K562 (cell line): ENCODE measurements around the gene MMP20. TPM values are rescaled to one million over a fixed set of nuclear protein-coding genes. Genes with fewer than 3 reads are reported as not detected.
A peak's percentile ranks its signal among the peaks of the same experiment; 100 is the strongest.

ENCODE experiments used
- AFF1 ChIP-seq, 2 experiments: fragments of 450-650 bp; IDR thresholded peaks; 2 replicates each; pipeline ENCODE4 v1.6.1; 2018; ENCODE audit warnings: mild to moderate bottlenecking in 2 of 2, low read depth in 1 of 2; ENCODE audit not compliant: partially characterized antibody in 2 of 2
- E2F3 ChIP-seq: fragments of 250-450 bp; sonication (Bioruptor Pico); IDR thresholded peaks from 2 replicates; pipeline ENCODE4 v1.4.0; 2020; ENCODE audit warnings: mild to moderate bottlenecking
- FOXA3 ChIP-seq, 2 experiments: fragments of 450-650 bp in 1 of 2; sonication (generic) in 1 of 2; formaldehyde crosslinking; IDR thresholded peaks in 1 of 2; conservative IDR thresholded peaks in 1 of 2; 2 replicates each; pipeline versions ENCODE4 v1.4.0 to v1.8.0; 2020 to 2022; ENCODE audit warnings: mild to moderate bottlenecking in 2 of 2, missing genetic modification reagents in 1 of 2
- FOXP1 ChIP-seq: sonication (generic); formaldehyde crosslinking; IDR thresholded peaks from 2 replicates; pipeline ENCODE4 v1.8.0; 2022; ENCODE audit warnings: mild to moderate bottlenecking, missing genetic modification reagents
- KHSRP ChIP-seq: fragments of 450-650 bp; IDR thresholded peaks from 2 replicates; pipeline ENCODE4 v1.6.1; 2017
- KLF1 ChIP-seq: fragments of 450-650 bp; IDR thresholded peaks from 2 replicates; pipeline ENCODE4 v1.6.1; 2016; ENCODE audit warnings: missing genetic modification characterization, missing compliant biosample characterization
- MED1 ChIP-seq: sonication (generic); formaldehyde crosslinking; IDR thresholded peaks from 2 replicates; pipeline ENCODE4 v1.8.1; 2023; ENCODE audit warnings: missing genetic modification reagents, borderline replicate concordance
- MLX ChIP-seq, 2 experiments: fragments of 450-650 bp in 1 of 2; sonication (generic) in 1 of 2; formaldehyde crosslinking; conservative IDR thresholded peaks; 2 replicates each; pipeline versions ENCODE4 v1.4.0 to v1.8.1; 2020 to 2022; ENCODE audit warnings: mild to moderate bottlenecking in 1 of 2, missing genetic modification reagents in 1 of 2
- NR1H2 ChIP-seq: sonication (generic); formaldehyde crosslinking; IDR thresholded peaks from 2 replicates; pipeline ENCODE4 v1.4.0; 2020; ENCODE audit warnings: mild to moderate bottlenecking, missing genetic modification reagents
- NR2C1 ChIP-seq, 2 experiments: fragments of 450-650 bp; IDR thresholded peaks; 2 replicates each; pipeline ENCODE4 v1.6.1; 2017; ENCODE audit warnings: mild to moderate bottlenecking in 2 of 2, antibody characterized with exemption in 1 of 2, inconsistent platforms in 1 of 2, missing compliant biosample characterization in 1 of 2, missing genetic modification characterization in 1 of 2
- PCBP1 ChIP-seq: fragments of 200-400 bp; formaldehyde crosslinking; IDR thresholded peaks from 2 replicates; pipeline ENCODE4 v1.6.1; 2018; ENCODE audit warnings: mild to moderate bottlenecking, low read depth, low read length; ENCODE audit not compliant: poor library complexity, severe bottlenecking
- PTRF ChIP-seq: fragments of 450-650 bp; IDR thresholded peaks from 2 replicates; pipeline ENCODE4 v1.6.1; 2016; ENCODE audit warnings: mild to moderate bottlenecking, missing genetic modification characterization, missing compliant biosample characterization
- RBM34 ChIP-seq: fragments of 200-400 bp; formaldehyde crosslinking; IDR thresholded peaks from 2 replicates; pipeline ENCODE4 v1.6.1; 2018; ENCODE audit warnings: low read length, borderline replicate concordance; ENCODE audit not compliant: insufficient read depth
- SRF ChIP-seq, 2 experiments: fragments of 250-450, 450-650 bp in 1 of 2; sonication (Bioruptor Pico) in 1 of 2; sonication (generic) in 1 of 2; formaldehyde crosslinking; IDR thresholded peaks; 2 replicates each; pipeline versions ENCODE4 v1.5.0 to v1.5.1; 2020 to 2022; ENCODE audit warnings: mild to moderate bottlenecking in 1 of 2, missing genetic modification reagents in 1 of 2
- SRSF7 ChIP-seq: fragments of 200-400 bp; formaldehyde crosslinking; optimal IDR thresholded peaks from 2 replicates; pipeline ENCODE3; 2017; ENCODE audit warnings: mild to moderate bottlenecking, low read depth, low read length
- STAG1 ChIP-seq: sonication (generic); formaldehyde crosslinking; IDR thresholded peaks from 2 replicates; pipeline ENCODE4 v1.5.0; 2020; ENCODE audit warnings: missing genetic modification reagents, borderline replicate concordance
- TAL1 ChIP-seq: fragments of 450-650 bp; IDR thresholded peaks from 2 replicates; pipeline ENCODE4 v1.6.1; 2016; ENCODE audit warnings: mild to moderate bottlenecking
- TCF3 ChIP-seq: sonication (generic); formaldehyde crosslinking; IDR thresholded peaks from 2 replicates; pipeline ENCODE4 v1.4.0; 2020; ENCODE audit warnings: mild to moderate bottlenecking, missing genetic modification reagents
- ZNF12 ChIP-seq: sonication (generic); formaldehyde crosslinking; IDR thresholded peaks from 2 replicates; pipeline ENCODE4 v1.4.0; 2020; ENCODE audit warnings: mild to moderate bottlenecking, missing genetic modification reagents
- ZNF165 ChIP-seq: fragments of 250-450 bp; sonication (Bioruptor Pico); IDR thresholded peaks from 2 replicates; pipeline ENCODE4 v1.4.0; 2020; ENCODE audit warnings: borderline replicate concordance
- ZNF282 ChIP-seq: sonication (generic); formaldehyde crosslinking; IDR thresholded peaks from 2 replicates; pipeline ENCODE4 v1.8.1; 2023; ENCODE audit warnings: missing genetic modification reagents
- ZNF316 ChIP-seq: fragments of 450-650 bp; IDR thresholded peaks from 2 replicates; pipeline ENCODE4 v1.6.1; 2016
- ZNF445 ChIP-seq: fragments of 250-450 bp; sonication (Bioruptor Pico); IDR thresholded peaks from 2 replicates; pipeline ENCODE4 v1.4.0; 2020; ENCODE audit warnings: low read depth, mild to moderate bottlenecking, moderate library complexity
- ZNF584 ChIP-seq: fragments of 200-800 bp; sonication (Bioruptor generic); IDR thresholded peaks from 2 replicates; pipeline ENCODE4 v1.6.1; 2016; ENCODE audit warnings: low read depth, mild to moderate bottlenecking, missing genetic modification characterization, missing compliant biosample characterization
- ZNF586 ChIP-seq: fragments of 450-650 bp; formaldehyde crosslinking; conservative IDR thresholded peaks from 2 replicates; pipeline ENCODE4 v1.4.0; 2020; ENCODE audit warnings: mild to moderate bottlenecking, moderate library complexity
- polyA plus RNA-seq, 8 experiments: library from polyadenylated mRNA; depleted of rRNA in 4 of 8; stranded (reverse) in 5 of 8; unstranded in 3 of 8; fragments of >200 nt; fragmentation: Nextera tagmentation in 2 of 8; fragmentation: Illumina TruSeq in 1 of 8; extraction: Ambion mirVana in 2 of 8; extraction: Trizol in 1 of 8; gene quantifications; 2 replicates each; pipeline versions ENCODE4 v1.2.1 to v1.2.3, GENCODE V29; 2011 to 2014; ENCODE audit warnings: inconsistent platforms in 1 of 8, missing spikeins in 1 of 8
- total RNA-seq, 7 experiments: library from RNA; depleted of rRNA in 6 of 7; stranded (reverse); fragments of >200 nt in 6 of 7; fragmentation: Illumina TruSeq in 2 of 7; extraction: Trizol in 2 of 7; gene quantifications; 2 replicates each; pipeline versions ENCODE4 v1.2.1 to v1.2.3, GENCODE V29; 2011 to 2021; ENCODE audit warnings: low replicate concordance in 1 of 7

MMP20 gene
- total and polyA plus RNA-seq, 9 of the 15 experiments (the other 6 are each of a cell fraction or from before 2014, with no cell fraction given): not detected

- TF ChIP-seq TAL1: no peak
- TF ChIP-seq SRF (CRISPR knock-in tag; IDR thresholded peaks at IDR 0.05): no peak
- no peak for TF ChIP-seq TCF3 (CRISPR knock-in tag)
- no peak for TF ChIP-seq FOXP1 (CRISPR knock-in tag)
- peak; percentile 81 for TF ChIP-seq PTRF (tag)
- TF ChIP-seq RBM34: no peak
- TF ChIP-seq MED1 (CRISPR knock-in tag): no peak
- TF ChIP-seq AFF1 (IDR thresholded peaks at IDR 0.05; ENCODE audit: low read depth in 1 of 2, partially characterized antibody in 2 of 2): no peak
- TF ChIP-seq PCBP1: no peak
- TF ChIP-seq ZNF584: peak; percentile 96
- TF ChIP-seq MLX (CRISPR knock-in tag; conservative IDR thresholded peaks at IDR 0.05): no peak
- no peak for TF ChIP-seq ZNF586
- no peak for TF ChIP-seq ZNF12 (CRISPR knock-in tag)
- 0 out of 2 replicates have a peak, but pooled peaks have one; percentile 53 for TF ChIP-seq E2F3 (CRISPR knock-in tag)
- TF ChIP-seq SRSF7: no peak
- TF ChIP-seq ZNF316: peak; percentile 81
- no peak for TF ChIP-seq ZNF282
- TF ChIP-seq KHSRP: no peak
- peak; percentile 82 to 88 for TF ChIP-seq FOXA3 (CRISPR knock-in tag; conservative IDR thresholded peaks at IDR 0.05 in 1 of 2, IDR thresholded peaks at IDR 0.05 in 1 of 2)
- no peak for TF ChIP-seq NR1H2 (CRISPR knock-in tag)
- TF ChIP-seq KLF1: no peak
- peak; percentile 47; the same call in 1 of the 2 replicates for TF ChIP-seq ZNF445 (CRISPR knock-in tag)
- no peak for TF ChIP-seq STAG1 (CRISPR knock-in tag)
- TF ChIP-seq NR2C1 (IDR thresholded peaks at IDR 0.05): no peak
- TF ChIP-seq NR2C1 (tag; IDR thresholded peaks at IDR 0.05): peak; percentile 91
- TF ChIP-seq ZNF165 (CRISPR knock-in tag): peak; percentile 73; the same call in 1 of the 2 replicates
Measured at GRCh38 chr11:102620818-102621561, 4.1 kb downstream of the MMP20 start (continued).
